Activated naive CD8-positive, alpha-beta T cell treated with anti-CD3 and anti-CD28 coated beads, Interleukin-2, amount 10 ng/mL, durations not matched to agents 7 days and 5 days (primary cell): ENCODE measurements around the gene KIRREL3. TPM values are rescaled to one million over a fixed set of nuclear protein-coding genes. Genes with fewer than 3 reads are reported as not detected.

Experiments used
- ATAC-seq: fragments of 150-1000 bp; cut with Tn5 transposase; one replicate; pipeline ENCODE4 v1.10.0; 2021; ENCODE audit warnings: low read depth, moderate library complexity
- POLR2A ChIA-PET: fragments of 350-600 bp; sonication (Branson Sonifier 250); formaldehyde crosslinking; loops from one replicate; lab custom pipeline; 2021; ENCODE audit warnings: antibody characterized with exemption; lab: Charles Lee
- DNase-seq: peaks from one replicate; pipeline ENCODE4 v3.0.0; 2021
- H3K27ac Mint-ChIP-seq: one replicate; pipeline ENCODE4 v1.8.0; 2022; ENCODE audit warnings: mild to moderate bottlenecking, mixed read lengths
- H3K27me3 Mint-ChIP-seq: one replicate; pipeline ENCODE4 v1.8.0; 2022; ENCODE audit warnings: mild to moderate bottlenecking, moderate library complexity, mixed read lengths
- H3K36me3 Mint-ChIP-seq: one replicate; pipeline ENCODE4 v1.8.0; 2021; ENCODE audit warnings: mild to moderate bottlenecking, mixed read lengths
- H3K4me1 Mint-ChIP-seq: one replicate; pipeline ENCODE4 v1.8.0; 2021; ENCODE audit warnings: mixed read lengths
- H3K4me3 Mint-ChIP-seq: one replicate; pipeline ENCODE4 v1.8.0; 2022; ENCODE audit warnings: mild to moderate bottlenecking, moderate library complexity, mixed read lengths
- H3K9me3 Mint-ChIP-seq: one replicate; pipeline ENCODE4 v1.8.0; 2021; ENCODE audit warnings: mixed read lengths
- total RNA-seq, 2 experiments: library from RNA; stranded (reverse); gene quantifications; one replicate each; pipeline ENCODE4 v1.2.3, GENCODE V29; 2021

KIRREL3 gene
- total RNA-seq, 2 experiments from 2014 or later: not detected

DNA sequence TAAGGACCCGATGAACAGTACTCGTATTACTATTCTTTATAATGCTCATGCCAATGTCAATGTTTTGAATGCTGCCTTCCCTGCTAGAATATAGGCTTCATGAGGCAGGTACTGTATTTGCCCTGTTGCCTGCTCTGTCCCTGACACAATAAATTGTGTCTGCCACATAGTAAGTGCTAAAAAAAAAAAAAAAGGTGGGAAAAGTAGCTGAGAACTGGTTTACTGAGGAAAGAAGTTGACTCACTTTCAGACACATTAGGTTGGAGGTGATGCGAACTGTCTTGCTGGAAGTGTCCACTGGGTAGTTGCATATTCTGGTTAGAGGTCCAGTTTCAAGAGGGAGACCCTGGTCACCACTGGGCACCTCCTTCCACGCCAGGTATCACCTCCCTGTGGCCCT lies 255.9 kb downstream of the KIRREL3 start:
- Mint-ChIP-seq H3K27ac (no peak overlapping the region), H3K4me1 (no peaks in the 10 kb centered on the region), H3K9me3 (no peaks in the 10 kb centered on the region), H3K36me3 (no peaks in the 10 kb centered on the region), H3K4me3 (no peak overlapping the region), H3K27me3 (peaks cover 2% of the 10 kb centered on the region)
- DNase-seq (no peak), ATAC-seq (no peak)
- POLR2A ChIA-PET: no interaction called here

DNA sequence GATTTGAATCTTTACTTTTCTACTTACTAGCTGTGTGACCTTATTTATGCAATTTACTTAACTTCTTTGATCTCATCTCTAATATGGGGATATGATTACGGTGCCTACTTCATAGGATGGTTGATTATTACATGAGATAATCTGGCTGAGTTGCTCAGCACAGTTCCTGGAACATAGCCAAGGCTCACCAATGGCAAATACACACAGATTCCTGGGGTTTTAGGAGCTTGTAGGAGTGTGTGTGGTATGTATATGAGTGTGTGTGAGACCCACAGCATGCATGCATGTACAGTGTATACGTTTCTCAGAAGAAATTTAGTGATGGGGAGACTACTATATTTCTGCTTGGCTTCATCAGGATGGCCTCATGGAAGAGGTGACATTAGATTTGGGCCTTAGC lies 256.9 kb downstream of the KIRREL3 start:
- no peak for ATAC-seq
- no peak overlapping the region for H3K4me3 Mint-ChIP-seq
- no peaks in the 10 kb centered on the region for H3K9me3 Mint-ChIP-seq
- peaks cover 2% of the 10 kb centered on the region for H3K27me3 Mint-ChIP-seq
- POLR2A ChIA-PET: no interaction called here
- no peak overlapping the region for H3K27ac Mint-ChIP-seq
- H3K4me1 Mint-ChIP-seq: no peaks in the 10 kb centered on the region
- H3K36me3 Mint-ChIP-seq: no peaks in the 10 kb centered on the region
- DNase-seq: no peak

DNA sequence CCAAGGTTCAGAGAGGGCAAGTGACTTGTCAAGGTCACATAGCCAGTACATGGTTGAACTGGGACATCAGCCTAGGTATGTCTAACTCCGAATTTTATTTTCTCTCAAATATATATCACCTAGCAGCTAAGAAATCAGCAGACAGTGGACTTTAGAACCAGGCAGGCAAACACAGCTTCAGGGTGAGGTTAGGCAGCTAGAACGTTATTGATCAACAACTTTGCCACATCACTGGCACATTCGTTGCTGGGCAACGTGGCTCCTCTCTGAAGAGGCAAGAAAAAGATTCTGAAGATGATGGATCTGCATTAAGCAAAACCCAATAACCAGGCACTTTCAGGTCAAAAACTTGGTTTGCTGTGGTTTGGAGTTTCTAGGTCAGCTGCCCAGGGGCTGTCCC lies 258.0 kb downstream of the KIRREL3 start:
- Mint-ChIP-seq H3K4me1 (no peaks in the 10 kb centered on the region), H3K27ac (no peak overlapping the region), H3K36me3 (no peaks in the 10 kb centered on the region), H3K4me3 (no peak overlapping the region), H3K9me3 (no peaks in the 10 kb centered on the region), H3K27me3 (peaks cover 2% of the 10 kb centered on the region)
- POLR2A ChIA-PET: no interaction called here
- ATAC-seq: no peak
- DNase-seq: no peak

DNA sequence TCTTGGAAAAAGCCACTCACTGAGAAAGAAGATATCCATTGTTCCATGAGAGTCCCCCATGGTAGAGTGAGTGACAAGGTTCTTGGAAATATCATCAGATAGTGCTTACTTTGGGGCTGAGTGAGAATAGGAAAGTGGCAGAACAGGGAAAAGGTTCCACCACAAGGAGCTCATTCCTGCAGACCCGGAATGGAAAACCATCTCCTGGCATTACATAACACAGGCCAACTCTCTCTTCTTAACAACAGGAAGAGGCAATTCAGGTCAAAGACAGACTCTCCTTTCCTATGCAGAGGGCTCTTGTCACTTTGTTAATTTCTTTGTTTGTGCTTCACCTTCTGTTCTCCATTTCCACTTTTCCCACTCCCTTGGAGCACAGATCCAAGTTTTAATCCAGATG lies 259.7 kb downstream of the KIRREL3 start:
- DNase-seq: no peak
- H3K9me3 Mint-ChIP-seq: no peaks in the 10 kb centered on the region
- POLR2A ChIA-PET: no interaction called here
- no peak overlapping the region for H3K4me3 Mint-ChIP-seq
- no peaks in the 10 kb centered on the region for H3K36me3 Mint-ChIP-seq
- ATAC-seq: no peak
- H3K27me3 Mint-ChIP-seq: peaks cover 2% of the 10 kb centered on the region
- no peaks in the 10 kb centered on the region for H3K4me1 Mint-ChIP-seq
- no peak overlapping the region for H3K27ac Mint-ChIP-seq

DNA sequence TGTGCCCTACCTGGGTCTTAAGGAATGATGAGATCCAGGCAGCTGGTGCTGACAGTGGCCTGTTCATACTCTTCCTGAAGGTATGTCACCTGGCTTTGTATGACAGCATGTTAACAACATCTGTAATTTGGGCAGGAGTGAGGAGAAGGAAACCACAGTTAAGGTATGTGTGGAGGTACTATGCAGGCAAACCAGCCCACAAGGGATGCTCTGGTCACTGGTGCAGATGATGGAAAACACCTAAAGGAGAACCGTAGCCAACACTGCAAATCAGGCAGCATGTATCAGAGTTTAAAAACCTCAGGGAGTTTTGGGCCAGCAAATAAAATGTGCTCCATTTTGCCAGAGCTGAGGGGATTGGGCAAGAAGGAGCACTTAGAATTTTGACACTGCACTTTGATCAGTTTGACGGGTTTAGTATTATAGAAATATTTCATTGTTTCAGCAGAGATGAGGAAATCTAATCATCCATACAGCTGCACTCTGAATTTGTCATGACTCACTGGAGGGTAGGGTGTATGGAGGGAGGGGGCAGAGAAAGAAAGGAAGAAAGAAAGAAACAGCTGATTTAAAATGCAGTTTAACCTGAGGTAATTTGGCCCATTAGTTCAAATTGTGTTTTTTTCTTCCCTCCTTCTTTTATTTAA lies 260.9 kb downstream of the KIRREL3 start:
- H3K27ac Mint-ChIP-seq: no peak overlapping the region
- no peaks in the 10 kb centered on the region for H3K36me3 Mint-ChIP-seq
- no peak overlapping the region for H3K4me3 Mint-ChIP-seq
- no peak for ATAC-seq
- no peaks in the 10 kb centered on the region for H3K4me1 Mint-ChIP-seq
- H3K9me3 Mint-ChIP-seq: no peaks in the 10 kb centered on the region
- peaks cover 2% of the 10 kb centered on the region for H3K27me3 Mint-ChIP-seq
- POLR2A ChIA-PET: no interaction called here
- DNase-seq: no peak

DNA sequence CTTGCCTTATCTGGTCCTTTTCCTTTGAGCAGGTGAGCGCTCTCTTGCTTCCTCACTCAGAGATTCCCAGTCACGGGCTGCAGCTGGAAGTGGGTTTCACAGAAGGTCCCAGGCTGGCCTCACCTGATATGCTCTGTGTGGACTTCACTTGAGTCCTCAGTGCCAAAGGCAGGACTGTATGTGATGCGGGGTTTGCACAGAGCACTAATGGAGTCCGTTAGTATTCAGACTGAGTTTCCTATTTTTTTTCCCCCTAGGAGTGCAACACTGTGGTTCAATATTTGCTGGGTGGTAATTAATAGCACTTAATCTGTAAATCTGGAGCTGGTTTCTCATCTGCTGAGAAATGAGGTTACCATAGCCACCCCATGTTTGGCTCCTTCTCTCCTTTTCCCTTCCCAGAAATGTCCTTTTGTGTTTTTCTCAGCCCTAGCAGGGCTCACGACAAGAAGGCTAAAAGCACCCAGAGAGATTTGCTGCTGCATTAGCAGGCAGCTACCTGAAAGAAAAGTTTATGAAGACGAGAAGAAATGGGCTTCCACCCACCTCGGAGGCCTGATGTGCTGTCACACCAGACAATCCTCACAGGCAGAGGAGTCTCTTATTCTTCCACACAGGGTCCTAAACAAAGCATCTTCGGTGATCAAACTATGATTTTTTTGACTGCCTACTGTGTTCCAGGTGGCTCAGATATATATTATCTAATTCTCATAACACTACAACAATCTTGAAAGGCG lies 262.1 kb downstream of the KIRREL3 start:
- H3K4me3 Mint-ChIP-seq: no peak overlapping the region
- no peaks in the 10 kb centered on the region for H3K4me1 Mint-ChIP-seq
- no peak overlapping the region for H3K27ac Mint-ChIP-seq
- no peaks in the 10 kb centered on the region for H3K36me3 Mint-ChIP-seq
- POLR2A ChIA-PET: no interaction called here
- H3K9me3 Mint-ChIP-seq: no peaks in the 10 kb centered on the region
- peaks cover 2% of the 10 kb centered on the region for H3K27me3 Mint-ChIP-seq
- no peak for ATAC-seq
- no peak for DNase-seq

DNA sequence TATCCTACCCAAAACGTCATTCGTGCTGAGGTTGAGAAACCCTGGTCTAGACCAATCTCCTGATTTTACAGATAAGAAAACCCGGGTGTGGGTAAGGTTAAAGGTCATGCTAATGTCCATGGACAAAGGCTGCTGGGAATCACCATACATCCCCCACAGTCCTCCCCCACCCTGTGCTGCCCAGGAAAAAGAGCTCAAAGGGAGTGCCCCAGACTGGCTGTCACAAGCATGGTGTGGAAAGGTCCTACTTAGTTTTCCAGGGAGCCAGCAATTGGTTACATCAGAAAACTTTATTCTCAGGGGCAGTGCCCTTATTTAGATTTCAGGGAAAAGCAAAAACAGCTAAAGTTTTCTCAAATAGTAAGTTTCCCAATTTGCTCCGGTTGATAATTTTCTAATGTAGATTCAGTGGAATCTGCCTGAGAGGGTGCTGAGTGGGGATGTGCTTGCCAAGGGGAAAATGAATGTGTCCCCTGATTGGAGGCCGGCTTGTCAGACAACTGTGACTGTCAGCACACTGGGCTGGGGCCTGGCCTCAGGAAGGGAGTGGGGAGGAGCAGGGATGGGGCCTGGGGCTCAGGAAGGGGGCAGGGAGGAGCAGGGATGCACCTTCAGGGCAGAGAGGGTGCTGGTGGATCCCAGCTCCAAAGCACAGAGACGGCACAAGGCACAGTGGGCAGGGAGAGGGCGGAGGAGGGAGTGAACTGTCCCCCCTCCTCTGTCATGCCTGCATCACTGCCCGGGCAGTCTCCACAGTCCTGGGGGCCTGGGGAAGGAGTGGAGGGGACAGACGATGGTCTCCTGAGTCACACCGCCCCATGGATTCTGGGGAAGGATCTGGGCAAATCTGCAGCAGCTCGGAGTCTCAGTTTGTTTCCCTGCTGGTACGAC lies 263.6 kb downstream of the KIRREL3 start:
- DNase-seq (no peak), ATAC-seq (no peak)
- H3K27me3 Mint-ChIP-seq: peaks cover 2% of the 10 kb centered on the region
- H3K4me1 Mint-ChIP-seq: no peaks in the 10 kb centered on the region
- H3K4me3 Mint-ChIP-seq: no peak overlapping the region
- no peaks in the 10 kb centered on the region for H3K36me3 Mint-ChIP-seq
- POLR2A ChIA-PET: no interaction called here
- H3K27ac Mint-ChIP-seq: no peak overlapping the region
- no peaks in the 10 kb centered on the region for H3K9me3 Mint-ChIP-seq

DNA sequence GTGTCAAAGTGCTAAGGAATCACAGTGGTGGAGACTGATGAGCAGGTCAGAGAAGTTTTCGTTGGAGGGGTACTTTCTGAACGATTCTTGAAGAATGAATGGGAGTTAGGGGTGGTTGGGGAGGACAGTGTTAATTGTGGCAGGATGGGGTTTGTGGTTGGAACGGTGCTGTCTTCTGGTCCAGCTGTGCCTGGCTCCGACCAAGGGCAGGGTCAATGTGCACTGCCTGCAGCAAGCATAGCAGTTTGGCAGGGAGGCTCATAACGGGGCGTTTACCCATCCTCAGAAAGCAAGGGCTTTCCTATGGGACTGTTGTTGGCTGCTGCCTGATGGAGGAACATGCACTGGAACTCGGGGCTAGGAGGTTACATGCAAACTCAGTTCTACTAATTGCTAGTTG lies 265.8 kb downstream of the KIRREL3 start:
- no peaks in the 10 kb centered on the region for H3K27me3 Mint-ChIP-seq

DNA sequence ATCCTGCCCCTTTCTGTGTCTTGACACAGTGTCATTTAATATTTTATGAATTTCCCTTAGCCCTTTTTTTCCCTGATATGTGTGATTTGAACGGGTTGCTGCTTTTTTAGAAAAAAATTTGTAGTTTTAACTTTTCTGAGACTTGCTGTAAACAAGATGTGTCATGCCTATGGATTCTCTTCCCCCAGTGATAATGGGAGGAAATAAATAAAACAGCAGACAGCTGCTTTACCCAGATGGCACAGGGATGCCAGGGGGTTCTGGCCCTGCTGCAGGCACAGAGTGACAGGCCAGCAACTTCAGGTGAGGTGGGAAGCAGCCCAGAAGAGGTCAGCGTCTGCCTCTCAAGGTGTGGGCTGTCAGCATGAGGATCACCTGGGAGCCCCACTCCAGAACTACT lies 266.9 kb downstream of the KIRREL3 start:
- Mint-ChIP-seq H3K27ac (no peak overlapping the region), H3K4me3 (no peak overlapping the region), H3K4me1 (no peaks in the 10 kb centered on the region), H3K9me3 (no peaks in the 10 kb centered on the region), H3K36me3 (no peaks in the 10 kb centered on the region), H3K27me3 (no peaks in the 10 kb centered on the region)
- no peak for DNase-seq
- no peak for ATAC-seq
- POLR2A ChIA-PET: no interaction called here

More for the DNA sequence above, 265.8 kb downstream of the KIRREL3 start:
- POLR2A ChIA-PET: no interaction called here
- no peak for DNase-seq
- Mint-ChIP-seq H3K36me3 (no peaks in the 10 kb centered on the region), H3K4me3 (no peak overlapping the region), H3K4me1 (no peaks in the 10 kb centered on the region), H3K27ac (no peak overlapping the region), H3K9me3 (no peaks in the 10 kb centered on the region)
- ATAC-seq: no peak

DNA sequence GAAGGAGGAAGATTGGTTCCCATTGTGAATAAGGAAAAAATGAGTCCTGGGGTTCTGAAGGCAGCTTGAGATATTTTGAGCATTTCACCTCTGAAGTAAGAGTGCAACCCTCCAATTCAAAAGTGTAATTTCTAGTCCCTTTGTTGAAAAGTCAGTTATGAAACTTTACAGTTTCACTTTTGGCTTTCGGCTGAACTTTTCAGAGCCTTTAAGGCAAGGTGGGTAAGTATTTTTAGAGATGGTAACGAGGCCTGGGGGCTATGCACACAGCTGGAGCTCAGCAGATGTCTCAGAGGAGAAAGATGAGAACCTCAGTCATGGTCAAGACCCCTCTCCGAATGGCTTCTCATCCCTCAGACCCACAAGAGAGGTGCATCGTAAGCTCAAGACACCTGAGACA lies 267.6 kb downstream of the KIRREL3 start:
- Mint-ChIP-seq H3K9me3 (no peaks in the 10 kb centered on the region), H3K27me3 (no peaks in the 10 kb centered on the region), H3K27ac (no peak overlapping the region), H3K36me3 (no peaks in the 10 kb centered on the region), H3K4me1 (no peaks in the 10 kb centered on the region), H3K4me3 (no peak overlapping the region)
- DNase-seq (no peak), ATAC-seq (no peak)
- POLR2A ChIA-PET: no interaction called here

DNA sequence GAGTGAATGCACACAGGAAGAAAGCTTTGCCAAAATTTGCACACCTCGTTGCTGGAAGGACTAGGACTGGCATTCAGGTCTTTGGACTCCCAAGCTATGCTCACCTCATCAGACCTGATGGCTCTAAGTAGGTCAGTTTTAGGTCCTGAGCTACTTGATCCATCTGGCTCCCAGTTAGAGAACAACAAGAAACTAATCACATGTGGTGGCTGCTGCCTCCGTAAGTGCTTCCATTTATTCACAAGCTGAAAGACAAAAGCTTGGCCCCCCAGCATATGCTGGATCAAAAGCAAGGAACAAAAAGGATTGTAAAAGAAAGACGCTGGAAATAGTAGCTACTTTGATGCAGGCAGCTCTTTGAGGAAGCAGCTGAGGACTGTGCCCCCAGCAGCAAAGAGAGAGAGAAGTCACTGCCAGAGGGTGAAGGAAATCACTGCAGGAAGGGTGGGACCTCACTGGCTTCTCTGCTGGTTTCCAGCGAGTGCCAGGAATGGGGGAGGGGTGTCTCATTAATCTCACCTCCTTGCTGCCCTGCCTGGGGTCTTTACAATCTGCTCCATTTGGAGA lies 268.9 kb downstream of the KIRREL3 start:
- Mint-ChIP-seq H3K9me3 (no peaks in the 10 kb centered on the region), H3K4me1 (no peaks in the 10 kb centered on the region), H3K36me3 (no peaks in the 10 kb centered on the region), H3K27ac (no peak overlapping the region), H3K4me3 (no peak overlapping the region), H3K27me3 (no peaks in the 10 kb centered on the region)
- DNase-seq: no peak
- POLR2A ChIA-PET: no interaction called here
- no peak for ATAC-seq

DNA sequence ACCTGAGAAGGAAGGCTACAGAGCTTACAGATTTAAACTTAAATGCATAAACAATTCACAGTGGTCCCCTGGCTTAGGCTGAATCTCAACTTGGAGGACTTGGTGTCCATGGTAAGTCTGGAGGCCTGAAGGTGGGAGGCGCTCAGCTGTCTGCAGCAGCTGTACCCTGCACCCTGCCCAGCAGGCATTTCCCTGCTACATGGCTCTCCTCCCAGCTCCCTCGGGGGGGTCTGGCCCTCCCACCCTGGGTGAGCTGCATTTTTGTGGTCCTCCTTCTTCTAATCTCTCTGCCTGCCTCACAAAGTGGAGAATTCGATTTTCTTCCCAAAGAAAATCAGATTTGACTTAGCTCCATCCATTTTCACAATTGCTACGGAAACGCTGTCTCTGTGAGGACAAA lies 273.2 kb downstream of the KIRREL3 start:
- Mint-ChIP-seq H3K27me3 (no peaks in the 10 kb centered on the region), H3K36me3 (no peaks in the 10 kb centered on the region), H3K4me3 (no peak overlapping the region), H3K4me1 (no peaks in the 10 kb centered on the region), H3K9me3 (no peaks in the 10 kb centered on the region), H3K27ac (no peak overlapping the region)
- no peak for DNase-seq
- no peak for ATAC-seq
- POLR2A ChIA-PET: no interaction called here

DNA sequence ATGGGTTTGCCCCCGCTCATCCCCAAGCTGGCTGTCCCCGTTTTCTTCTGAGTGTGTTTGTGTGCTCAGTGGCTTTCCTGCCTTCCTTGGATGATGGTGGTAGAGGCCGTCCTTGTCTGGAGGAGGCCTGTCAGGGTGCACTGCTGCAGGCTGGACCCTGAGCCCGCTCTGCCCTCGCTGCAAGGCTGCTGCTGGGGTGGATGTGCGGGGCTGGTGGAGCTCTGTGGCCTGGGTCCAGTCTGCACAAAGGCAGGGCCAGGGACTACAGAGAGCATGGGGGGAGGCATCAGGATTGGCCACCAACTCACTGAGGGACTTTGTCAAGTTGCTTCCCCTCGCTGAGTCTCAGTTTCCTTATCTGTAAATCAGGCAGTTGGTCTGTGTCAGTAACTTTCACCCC lies 275.0 kb downstream of the KIRREL3 start:
- POLR2A ChIA-PET: no interaction called here
- Mint-ChIP-seq H3K27me3 (no peaks in the 10 kb centered on the region), H3K4me1 (no peaks in the 10 kb centered on the region), H3K36me3 (no peaks in the 10 kb centered on the region), H3K4me3 (no peak overlapping the region), H3K9me3 (no peaks in the 10 kb centered on the region), H3K27ac (no peak overlapping the region)
- no peak for DNase-seq
- no peak for ATAC-seq
